Raji (cell line): ENCODE data around the gene AADACL3.

Source experiments
- POLR2A ChIP-seq: IDR thresholded peaks from 2 replicates; pipeline ENCODE4 v1.6.1; 2011; ENCODE audit warnings: low read depth, low read length, control low read depth; ENCODE audit not compliant: insufficient read depth

AADACL3 gene

GRCh38 chr1:12709696-12710095, 6.2 kb upstream of the AADACL3 start:
- TF ChIP-seq POLR2A, result no peak

- no peak for TF ChIP-seq POLR2A
Observed at GRCh38 chr1:12711536-12711935, 4.4 kb upstream of the AADACL3 start.

GRCh38 chr1:12712076-12712475, 3.8 kb upstream of the AADACL3 start:
- no peak for TF ChIP-seq POLR2A

- no peak for TF ChIP-seq POLR2A
Observed at GRCh38 chr1:12712929-12713328, 3.0 kb upstream of the AADACL3 start.

GRCh38 chr1:12714710-12715475, 1.0 kb upstream of the AADACL3 start:
- TF ChIP-seq POLR2A, result no peak

GRCh38 chr1:12717301-12717838, 1.5 kb downstream of the AADACL3 start:
- TF ChIP-seq POLR2A, result no peak

- TF ChIP-seq POLR2A, result no peak
Observed at GRCh38 chr1:12722626-12723025, 6.7 kb downstream of the AADACL3 start.

- no peak for TF ChIP-seq POLR2A
Observed at GRCh38 chr1:12728391-12728790, 12.5 kb downstream of the AADACL3 start.

- no peak for TF ChIP-seq POLR2A
Observed at GRCh38 chr1:12730156-12730555, 14.2 kb downstream of the AADACL3 start.

GRCh38 chr1:12734651-12735050, 18.7 kb downstream of the AADACL3 start:
- no peak for TF ChIP-seq POLR2A

- no peak for TF ChIP-seq POLR2A
Observed at GRCh38 chr1:12738934-12739333, 23.0 kb downstream of the AADACL3 start.

GRCh38 chr1:12739613-12740012, 23.7 kb downstream of the AADACL3 start:
- TF ChIP-seq POLR2A, result no peak

- no peak for TF ChIP-seq POLR2A
Observed at GRCh38 chr1:12741946-12742345, 26.0 kb downstream of the AADACL3 start.

- TF ChIP-seq POLR2A, result no peak
Observed at GRCh38 chr1:12745126-12745991, 29.4 kb downstream of the AADACL3 start.

- no peak for TF ChIP-seq POLR2A
Observed at GRCh38 chr1:12745992-12746323, 30.0 kb downstream of the AADACL3 start, which contains the start of gene CFAP107. CFAP107 (plus strand) TSS chr1:12746200; CDS start chr1:12746431, 231 bp downstream.
